Ovary (tissue), 3 donors: ENCODE data around the gene OBSCN.

Source experiments
- CTCF ChIP-seq, 3 donors: fragments of 450-650 bp in 2 of 3; fragments of 200-600 bp in 1 of 3; IDR thresholded peaks; one replicate each; pipeline versions ENCODE4 v1.5.1 to v1.8.0; 2016 to 2022; ENCODE audit warnings: antibody characterized with exemption in 3 of 3, mild to moderate bottlenecking in 1 of 3
- POLR2A ChIP-seq: fragments of 450-650 bp; IDR thresholded peaks from one replicate; pipeline ENCODE4 v1.6.1; 2017; ENCODE audit warnings: antibody characterized with exemption, mild to moderate bottlenecking, moderate library complexity
- donor health status: DM: no; HTN: no; CAD: no.

- TF ChIP-seq CTCF (IDR thresholded peaks at IDR 0.05) (no peak), POLR2A (no peak)
Observed at GRCh38 chr1:228279722-228280105, 71.9 kb downstream of the OBSCN start.
